K562 (cell line): Measurements from ENCODE around the gene GNAS-AS1. TPM values are rescaled to one million over a fixed set of nuclear protein-coding genes. Genes with fewer than 3 reads are reported as not detected.
A peak's percentile ranks its signal among the peaks of the same experiment; 100 is the strongest.

ENCODE experiments used
- AFF1 ChIP-seq, 2 experiments: fragments of 450-650 bp; IDR thresholded peaks; 2 replicates each; pipeline ENCODE4 v1.6.1; 2018; ENCODE audit warnings: mild to moderate bottlenecking in 2 of 2, low read depth in 1 of 2; ENCODE audit not compliant: partially characterized antibody in 2 of 2
- AFF4 ChIP-seq: sonication (generic); formaldehyde crosslinking; IDR thresholded peaks from 2 replicates; pipeline ENCODE4 v1.8.0; 2023; ENCODE audit warnings: mild to moderate bottlenecking, missing genetic modification reagents
- CGGBP1 ChIP-seq: fragments of 250-450 bp; sonication (Bioruptor Pico); IDR thresholded peaks from 2 replicates; pipeline ENCODE4 v1.9.0; 2021; ENCODE audit warnings: mild to moderate bottlenecking
- CREB1 ChIP-seq, 2 experiments: sonication (generic) in 1 of 2; formaldehyde crosslinking in 1 of 2; IDR thresholded peaks; 2 replicates each; pipeline versions ENCODE4 v1.6.1 to v1.8.0; 2012 to 2022; ENCODE audit warnings: inconsistent platforms in 1 of 2, mild to moderate bottlenecking in 1 of 2, missing genetic modification reagents in 1 of 2, moderate library complexity in 1 of 2
- GABPB2 ChIP-seq: fragments of 250-450 bp; sonication (Bioruptor Pico); conservative IDR thresholded peaks from 2 replicates; pipeline ENCODE4 v1.5.1; 2021; ENCODE audit warnings: mild to moderate bottlenecking
- MAZ ChIP-seq, 2 experiments: fragments of 450-650 bp in 1 of 2; sonication (generic) in 1 of 2; formaldehyde crosslinking; IDR thresholded peaks in 1 of 2; conservative IDR thresholded peaks in 1 of 2; 2 replicates each; pipeline versions ENCODE4 v1.4.0 to v1.5.0; 2020; ENCODE audit warnings: mild to moderate bottlenecking in 1 of 2, missing genetic modification reagents in 1 of 2
- MLLT1 ChIP-seq, 2 experiments: fragments of 450-650 bp; IDR thresholded peaks; 2 replicates each; pipeline ENCODE4 v1.6.1; 2016
- RBFOX2 ChIP-seq: fragments of 200-400 bp; formaldehyde crosslinking; IDR thresholded peaks from 2 replicates; pipeline ENCODE4 v1.6.1; 2017; ENCODE audit warnings: low read depth, mild to moderate bottlenecking, low read length, moderate library complexity
- VEZF1 ChIP-seq: fragments of 200-800 bp; sonication (Bioruptor generic); IDR thresholded peaks from 2 replicates; pipeline ENCODE4 v1.6.1; 2017; ENCODE audit warnings: missing genetic modification characterization, missing compliant biosample characterization
- ZNF740 ChIP-seq, 3 experiments: fragments of 200-800 bp in 1 of 3; sonication (Bioruptor generic) in 1 of 3; sonication (generic) in 1 of 3; formaldehyde crosslinking in 1 of 3; IDR thresholded peaks; 2 replicates each; pipeline versions ENCODE4 v1.6.1 to v1.8.0; 2016 to 2022; ENCODE audit warnings: mild to moderate bottlenecking in 2 of 3, missing compliant biosample characterization in 2 of 3, missing genetic modification characterization in 2 of 3, missing genetic modification reagents in 1 of 3
- polyA plus RNA-seq, 8 experiments: library from polyadenylated mRNA; depleted of rRNA in 4 of 8; stranded (reverse) in 5 of 8; unstranded in 3 of 8; fragments of >200 nt; fragmentation: Nextera tagmentation in 2 of 8; fragmentation: Illumina TruSeq in 1 of 8; extraction: Ambion mirVana in 2 of 8; extraction: Trizol in 1 of 8; gene quantifications; 2 replicates each; pipeline versions ENCODE4 v1.2.1 to v1.2.3, GENCODE V29; 2011 to 2014; ENCODE audit warnings: inconsistent platforms in 1 of 8, missing spikeins in 1 of 8
- total RNA-seq, 7 experiments: library from RNA; depleted of rRNA in 6 of 7; stranded (reverse); fragments of >200 nt in 6 of 7; fragmentation: Illumina TruSeq in 2 of 7; extraction: Trizol in 2 of 7; gene quantifications; 2 replicates each; pipeline versions ENCODE4 v1.2.1 to v1.2.3, GENCODE V29; 2011 to 2021; ENCODE audit warnings: low replicate concordance in 1 of 7

Gene GNAS-AS1
- total and polyA plus RNA-seq, 9 of the 15 experiments (the other 6 are each of a cell fraction or from before 2014, with no cell fraction given): 0.04 to 2.5 (median 0.25) TPM

- TF ChIP-seq AFF1 (IDR thresholded peaks at IDR 0.05; ENCODE audit: low read depth in 1 of 2, partially characterized antibody in 2 of 2) (peak in 1 of 2 experiments; percentile 59), CREB1 (IDR thresholded peaks at IDR 0.05) (peak; percentile 16; the same call in 1 of the 2 replicates), CREB1 (CRISPR knock-in tag; IDR thresholded peaks at IDR 0.05) (peak; percentile 39; the same call in 1 of the 2 replicates), MLLT1 (IDR thresholded peaks at IDR 0.05) (peak; percentile 47 to 69; a peak in 2 of 4 replicates), ZNF740 (CRISPR knock-in tag; IDR thresholded peaks at IDR 0.05) (peak; percentile 93), ZNF740 (tag; IDR thresholded peaks at IDR 0.05) (peak in 1 of 2 experiments; percentile 93; a peak in 2 of 4 replicates), AFF4 (peak; percentile 52; the same call in 1 of the 2 replicates), MAZ (CRISPR knock-in tag; conservative IDR thresholded peaks at IDR 0.05 in 1 of 2, IDR thresholded peaks at IDR 0.05 in 1 of 2) (peak; percentile 42 to 71; a peak in 2 of 4 replicates), VEZF1 (peak; percentile 93), CGGBP1 (CRISPR knock-in tag) (no peak), RBFOX2 (peak; percentile 73), GABPB2 (CRISPR knock-in tag) (no peak)
Observed at GRCh38 chr20:58892141-58892931, 41.6 kb upstream of the GNAS-AS1 start (continued).
